ENCODE results near the gene MEX3A.

Gene MEX3A

GRCh38 chr1:156102633-156103511 is 20.6 kb upstream of the MEX3A start:
- DNase-seq (ENCODE audit: low read depth), result peak; percentile 75

- peak; percentile 64 for DNase-seq (ENCODE audit: low read depth)
These were observed 19.6 kb upstream of the MEX3A start for GRCh38 chr1:156101880-156102279.

GRCh38 chr1:156100205-156100995 is 18.1 kb upstream of the MEX3A start:
- no peak for DNase-seq (ENCODE audit: low read depth)

- no peak for DNase-seq (ENCODE audit: low read depth)
These were observed 17.0 kb upstream of the MEX3A start for GRCh38 chr1:156099282-156099681.

GRCh38 chr1:156098784-156099183 is 16.5 kb upstream of the MEX3A start:
- no peak for DNase-seq (ENCODE audit: low read depth)

- DNase-seq (ENCODE audit: low read depth), result no peak
These were observed 15.4 kb upstream of the MEX3A start for GRCh38 chr1:156097499-156098178.

GRCh38 chr1:156096640-156097391 is 14.6 kb upstream of the MEX3A start:
- peak; percentile 88 for DNase-seq (ENCODE audit: low read depth)

GRCh38 chr1:156095906-156096508 is 13.7 kb upstream of the MEX3A start:
- DNase-seq (ENCODE audit: low read depth), result no peak

GRCh38 chr1:156091610-156092009 is 9.3 kb upstream of the MEX3A start:
- DNase-seq (ENCODE audit: low read depth), result no peak

- peak; percentile 79 for DNase-seq (ENCODE audit: low read depth)
These were observed 8.5 kb upstream of the MEX3A start for GRCh38 chr1:156090840-156091188.

- DNase-seq (ENCODE audit: low read depth), result no peak
These were observed 8.0 kb upstream of the MEX3A start for GRCh38 chr1:156090138-156090839.

- no peak for DNase-seq (ENCODE audit: low read depth)
These were observed 7.4 kb upstream of the MEX3A start for GRCh38 chr1:156089704-156090103.

- peak; percentile 56 for DNase-seq (ENCODE audit: low read depth)
These were observed 4.0 kb upstream of the MEX3A start for GRCh38 chr1:156086256-156086662.

GRCh38 chr1:156083800-156084790 is 1.8 kb upstream of the MEX3A start:
- DNase-seq (ENCODE audit: low read depth), result no peak

- DNase-seq (ENCODE audit: low read depth), result no peak
These were observed 352 bp downstream of the MEX3A start for GRCh38 chr1:156081917-156082308.

- peak; percentile 50 for DNase-seq (ENCODE audit: low read depth)
These were observed 917 bp downstream of the MEX3A start for GRCh38 chr1:156081180-156081916.

GRCh38 chr1:156080863-156081179 is 1.4 kb downstream of the MEX3A start:
- DNase-seq (ENCODE audit: low read depth), result no peak

GRCh38 chr1:156080241-156080862 is 1.9 kb downstream of the MEX3A start:
- no peak for DNase-seq (ENCODE audit: low read depth)

- no peak for DNase-seq (ENCODE audit: low read depth)
These were observed 2.5 kb downstream of the MEX3A start for GRCh38 chr1:156079762-156080161.
